K562 (cell line): ENCODE results near the gene ADD2. TPM values are rescaled to one million over a fixed set of nuclear protein-coding genes. Genes with fewer than 3 reads are reported as not detected.

ENCODE experiments used
- ATAC-seq: fragments of 200-7000 bp; cut with Tn5 transposase; 3 replicates; pipeline ENCODE4 v1.9.1; 2020; ENCODE audit warnings: moderate library complexity
- BruUV-seq: library from RNA; stranded (reverse); fragments of 400-500 nt; replicated peaks from 2 replicates; lab custom pipeline; 2021; lab: Mats Ljungman, UMichigan
- CTCF ChIA-PET: fragments of 300-600 bp; formaldehyde crosslinking; extraction: SDS; loops from one replicate; lab custom pipeline; 2021; ENCODE audit warnings: low intra/inter-chr PET ratio; lab: Yijun Ruan, JAX
- POLR2A ChIA-PET: fragments of 300-600, 350-650 bp; sonication (Branson Sonifier 250); formaldehyde crosslinking; extraction: SDS; loops from one replicate; lab custom pipeline; 2021; ENCODE audit warnings: antibody characterized with exemption, inconsistent platforms; lab: Yijun Ruan, JAX
- DNase-seq, 4 experiments: peaks; one replicate each; pipeline versions ENCODE4 v3.0.0 to v3.0.0-alpha.2; 2011 to 2018; ENCODE audit warnings: low spot score in 3 of 4, mixed read lengths in 3 of 4; ENCODE audit errors: extremely low read depth in 1 of 4
- FAIRE-seq: peaks from 2 replicates; lab custom pipeline; 2011; peaks lifted over from hg19 to GRCh38; lab: Jason Lieb, UNC
- H2AFZ ChIP-seq: 2 replicates; pipeline ENCODE4 v1.6.0; 2011; ENCODE audit warnings: low read depth, low read length, control low read depth, inconsistent platforms
- H3K27ac ChIP-seq: fragments of 200-600 bp; 3 replicates; pipeline ENCODE4 v1.8.0; 2011; ENCODE audit warnings: low read depth, mild to moderate bottlenecking, control low read depth, inconsistent platforms, low read length, moderate library complexity, mixed read lengths; ENCODE audit errors: extremely low read depth
- H3K27me3 ChIP-seq, 2 experiments: fragments of 300-600 bp in 1 of 2; 2 replicates in 1 of 2; 3 replicates in 1 of 2; pipeline versions ENCODE4 v1.6.0 to v1.8.0; 2011; ENCODE audit warnings: inconsistent platforms in 2 of 2, low read length in 2 of 2, mild to moderate bottlenecking in 1 of 2, mixed read lengths in 1 of 2, moderate library complexity in 1 of 2; ENCODE audit not compliant: control insufficient read depth in 2 of 2, insufficient read depth in 2 of 2
- H3K36me3 ChIP-seq: fragments of 300-600 bp; 3 replicates; pipeline ENCODE4 v1.8.0; 2011; ENCODE audit warnings: mild to moderate bottlenecking, low read length, inconsistent platforms; ENCODE audit not compliant: control insufficient read depth, insufficient read depth
- H3K4me1 ChIP-seq, 2 experiments: fragments of 200-600 bp in 1 of 2; replicated peaks in 1 of 2; 2 replicates in 1 of 2; 3 replicates in 1 of 2; pipeline versions ENCODE4 v1.5.1 to v1.8.0; 2011; ENCODE audit warnings: inconsistent platforms in 2 of 2, low read length in 2 of 2, mild to moderate bottlenecking in 1 of 2, mixed read lengths in 1 of 2, moderate library complexity in 1 of 2; ENCODE audit not compliant: control insufficient read depth in 2 of 2, insufficient read depth in 2 of 2
- H3K4me2 ChIP-seq: 2 replicates; pipeline ENCODE4 v1.6.1; 2011; ENCODE audit warnings: low read length, control low read depth, inconsistent platforms, mixed read lengths; ENCODE audit not compliant: insufficient read depth
- H3K4me3 ChIP-seq: fragments of 200-600 bp; sonication (generic), shearing (Covaris generic); 2 replicates; pipeline ENCODE4 v1.5.1; 2016; ENCODE audit warnings: control low read depth, inconsistent platforms
- H3K79me2 ChIP-seq: fragments of 200-600 bp; 3 replicates; pipeline ENCODE4 v1.8.0; 2011; ENCODE audit warnings: low read length, inconsistent platforms; ENCODE audit not compliant: control insufficient read depth, insufficient read depth
- H3K9ac ChIP-seq, 2 experiments: 2 replicates each; pipeline versions ENCODE4 v1.6.0 to v1.6.1; 2011; ENCODE audit warnings: low read depth in 2 of 2, low read length in 2 of 2, control low read depth in 1 of 2, inconsistent platforms in 1 of 2, mild to moderate bottlenecking in 1 of 2, mixed read lengths in 1 of 2; ENCODE audit not compliant: insufficient read depth in 1 of 2
- H3K9me1 ChIP-seq: one replicate; pipeline ENCODE4 v1.6.0; 2011; ENCODE audit warnings: inconsistent platforms, mild to moderate bottlenecking, low read length, moderate library complexity; ENCODE audit not compliant: control insufficient read depth, insufficient read depth
- H3K9me3 ChIP-seq: replicated peaks from 2 replicates; pipeline ENCODE4 v1.5.1; 2011; ENCODE audit warnings: low read depth, low read length, inconsistent platforms; ENCODE audit not compliant: control insufficient read depth, insufficient read depth
- H4K20me1 ChIP-seq: replicated peaks from 2 replicates; pipeline ENCODE4 v1.6.1; 2011; ENCODE audit warnings: low read length, inconsistent platforms, mixed read lengths; ENCODE audit not compliant: control insufficient read depth, insufficient read depth
- MYNN ChIP-seq, 2 experiments: sonication (generic); formaldehyde crosslinking in 1 of 2; IDR thresholded peaks; 2 replicates each; pipeline versions ENCODE4 v1.5.0 to v1.6.1; 2016 to 2020; ENCODE audit warnings: antibody characterized with exemption in 1 of 2, missing genetic modification reagents in 1 of 2
- ZBTB43 ChIP-seq: sonication (generic); formaldehyde crosslinking; IDR thresholded peaks from 2 replicates; pipeline ENCODE4 v1.8.0; 2023; ENCODE audit warnings: mild to moderate bottlenecking, missing genetic modification reagents
- ZMIZ1 ChIP-seq, 2 experiments: fragments of 150-350 bp in 1 of 2; IDR thresholded peaks; 2 replicates each; pipeline ENCODE4 v1.6.1; 2012 to 2016; ENCODE audit warnings: low read depth in 2 of 2, low read length in 2 of 2, mild to moderate bottlenecking in 1 of 2, moderate library complexity in 1 of 2
- WGBS: fragments of 100-300 bp; shearing (Covaris generic); methylation state at CpG from one replicate; pipeline ENCODE4 v1.1.6; 2016; ENCODE audit warnings: low coverage, mixed read lengths; ENCODE audit not compliant: insufficient coverage; ENCODE audit errors: missing lambda C conversion rate; 5-methylcytosine and 5-hydroxymethylcytosine counted together
- in situ Hi-C: fragments of 300-500 bp; cut with MboI; formaldehyde crosslinking; loops from 4 replicates; pipeline ENCODE4 v1.15.0; 2018; ENCODE audit warnings: inconsistent platforms, mixed read lengths
- intact Hi-C: fragments of 100-400 bp; cut with micrococcal nuclease; formaldehyde crosslinking; loops from 2 replicates; pipeline ENCODE4 v1.14.2; 2022
- polyA plus RNA-seq, 8 experiments: library from polyadenylated mRNA; depleted of rRNA in 4 of 8; stranded (reverse) in 5 of 8; unstranded in 3 of 8; fragments of >200 nt; fragmentation: Nextera tagmentation in 2 of 8; fragmentation: Illumina TruSeq in 1 of 8; extraction: Ambion mirVana in 2 of 8; extraction: Trizol in 1 of 8; gene quantifications; 2 replicates each; pipeline versions ENCODE4 v1.2.1 to v1.2.3, GENCODE V29; 2011 to 2014; ENCODE audit warnings: inconsistent platforms in 1 of 8, missing spikeins in 1 of 8
- total RNA-seq, 7 experiments: library from RNA; depleted of rRNA in 6 of 7; stranded (reverse); fragments of >200 nt in 6 of 7; fragmentation: Illumina TruSeq in 2 of 7; extraction: Trizol in 2 of 7; gene quantifications; 2 replicates each; pipeline versions ENCODE4 v1.2.1 to v1.2.3, GENCODE V29; 2011 to 2021; ENCODE audit warnings: low replicate concordance in 1 of 7

ADD2 gene
- total and polyA plus RNA-seq, 9 of the 15 experiments (the other 6 are each of a cell fraction or from before 2014, with no cell fraction given) = 3.5 to 63.0 (median 36.2) TPM

- Histone ChIP-seq H3K27ac (no peak overlapping the region), H3K9me1 (no peaks in the 10 kb centered on the region), H2AFZ (no peak overlapping the region)
- DNase-seq = no peak
- TF ChIP-seq ZMIZ1 (IDR thresholded peaks at IDR 0.05; ENCODE audit: low read depth in 2 of 2, low read length in 2 of 2) (no peak), ZBTB43 (peak; percentile 93), MYNN (IDR thresholded peaks at IDR 0.05) (0 out of 2 replicates have a peak, but pooled peaks have one; percentile 30), MYNN (CRISPR knock-in tag; IDR thresholded peaks at IDR 0.05) (no peak)
- TF ChIP-seq, all 486 proteins: peak for 2
- no peak for ATAC-seq
- H3K4me1 ChIP-seq = no peaks in the 10 kb centered on the region
- no peaks in the 10 kb centered on the region for H4K20me1 ChIP-seq
- no peak overlapping the region for H3K4me2 ChIP-seq
- intact Hi-C loops = no loop called here
- H3K4me3 ChIP-seq = no peak overlapping the region
- H3K9ac ChIP-seq = no peak overlapping the region
- BruUV-seq = no TSS peak
- FAIRE-seq = no peak
- in situ Hi-C loops = loop anchor here (10.0 kb wide), 1 partner anchor 280 kb away; no protein-coding TSS in a partner anchor
- POLR2A ChIA-PET = interaction anchor here (0.7 to 1.2 kb wide), 2 partner anchors 10 to 17 kb away, joined by 3 to 4 read pairs; no protein-coding TSS in a partner anchor
- no peaks in the 10 kb centered on the region for H3K79me2 ChIP-seq
- CTCF ChIA-PET = no interaction called here
- peaks cover 48% of the 10 kb centered on the region; the same call in 2 of the 3 replicates for H3K36me3 ChIP-seq
- H3K27me3 ChIP-seq = no peaks in the 10 kb centered on the region
- 94% methylated on average over 7 of the region's 7 CpGs for WGBS
- H3K9me3 ChIP-seq = no peaks in the 10 kb centered on the region
Measured at GRCh38 chr2:70664525-70664924, 103.5 kb downstream of the ADD2 start.
